Hepatocyte (in vitro differentiated cells): ENCODE measurements around the gene C16orf96. TPM values are rescaled to one million over a fixed set of nuclear protein-coding genes. Genes with fewer than 3 reads are reported as not detected.

ENCODE experiments used
- DNase-seq: peaks from one replicate; pipeline ENCODE4 v3.0.0-alpha.2; 2016; ENCODE audit warnings: low spot score
- H2AFZ ChIP-seq: fragments of 200-600 bp; sonication (generic); 2 replicates; pipeline ENCODE4 v1.6.0; 2016; ENCODE audit warnings: antibody characterized with exemption, mild to moderate bottlenecking
- H3K27ac ChIP-seq: fragments of 200-600 bp; sonication (generic); 2 replicates; pipeline ENCODE4 v1.5.1; 2016; ENCODE audit warnings: mild to moderate bottlenecking
- H3K27me3 ChIP-seq: fragments of 200-600 bp; sonication (generic); 2 replicates; pipeline ENCODE4 v1.6.1; 2016
- H3K36me3 ChIP-seq: fragments of 200-600 bp; sonication (generic); replicated peaks from 2 replicates; pipeline ENCODE4 v1.5.1; 2016; ENCODE audit warnings: low read depth; ENCODE audit not compliant: insufficient read depth
- H3K4me1 ChIP-seq: fragments of 200-600 bp; sonication (generic); 2 replicates; pipeline ENCODE4 v1.5.1; 2016; ENCODE audit warnings: mild to moderate bottlenecking, moderate library complexity; ENCODE audit not compliant: insufficient read depth
- H3K4me2 ChIP-seq: fragments of 200-600 bp; sonication (generic); 2 replicates; pipeline ENCODE4 v1.6.0; 2016
- H3K4me3 ChIP-seq: fragments of 200-600 bp; sonication (generic); 2 replicates; pipeline ENCODE4 v1.5.1; 2016; ENCODE audit warnings: mild to moderate bottlenecking
- H3K79me2 ChIP-seq: fragments of 200-600 bp; sonication (generic); 2 replicates; pipeline ENCODE4 v1.6.0; 2017; ENCODE audit warnings: mild to moderate bottlenecking
- H3K9me2 ChIP-seq: fragments of 200-600 bp; sonication (generic); replicated peaks from 2 replicates; pipeline ENCODE4 v1.6.0; 2017; ENCODE audit warnings: mild to moderate bottlenecking; ENCODE audit not compliant: insufficient read depth
- H3K9me3 ChIP-seq: fragments of 200-600 bp; sonication (generic); 2 replicates; pipeline ENCODE4 v1.5.1; 2016; ENCODE audit warnings: low read depth, mild to moderate bottlenecking
- H4K20me1 ChIP-seq: fragments of 200-600 bp; sonication (generic); 2 replicates; pipeline ENCODE4 v1.6.0; 2016; ENCODE audit warnings: mild to moderate bottlenecking; ENCODE audit not compliant: insufficient read depth, poor library complexity, severe bottlenecking
- CTCF ChIP-seq: fragments of 200-600 bp; sonication (generic); IDR thresholded peaks from 2 replicates; pipeline ENCODE4 v1.5.1; 2016; ENCODE audit warnings: antibody characterized with exemption, mild to moderate bottlenecking; ENCODE audit not compliant: poor library complexity
- EZH2 ChIP-seq: fragments of 200-600 bp; sonication (generic); IDR thresholded peaks from 2 replicates; pipeline ENCODE4 v1.6.1; 2016; ENCODE audit warnings: antibody characterized with exemption, mild to moderate bottlenecking, borderline replicate concordance
- EZH2phosphoT487 ChIP-seq: fragments of 200-600 bp; sonication (generic); IDR thresholded peaks from one replicate; pipeline ENCODE4 v1.6.1; 2018; ENCODE audit warnings: antibody characterized with exemption, mild to moderate bottlenecking, low read depth, moderate library complexity; ENCODE audit not compliant: unreplicated experiment, severe bottlenecking
- WGBS: methylation state at CpG from one replicate; pipeline ENCODE4 v1.1.6; 2016; ENCODE audit warnings: low lambda C conversion rate; ENCODE audit errors: missing lambda C conversion rate; 5-methylcytosine and 5-hydroxymethylcytosine counted together
- polyA plus RNA-seq: library from polyadenylated mRNA; unstranded; fragments of >200 nt; fragmentation: Nextera tagmentation; extraction: Ambion mirVana; gene quantifications from 2 replicates; pipeline ENCODE4 v1.2.1, GENCODE V29; 2016
- total RNA-seq: library from RNA; depleted of rRNA; stranded (reverse); fragments of >200 nt; gene quantifications from 2 replicates; pipeline ENCODE4 v1.2.3, GENCODE V29; 2014

The C16orf96 gene
- total and polyA plus RNA-seq, 2 experiments from 2014 or later: 0.20 TPM; not detected in 1

- no peaks in the 10 kb centered on the region for H3K27me3 ChIP-seq
- no peak overlapping the region for H3K4me2 ChIP-seq
- H3K4me3 ChIP-seq: no peak overlapping the region
- no peaks in the 10 kb centered on the region for H3K9me2 ChIP-seq
- H3K27ac ChIP-seq: no peak overlapping the region
- H2AFZ ChIP-seq: no peak overlapping the region
- no peaks in the 10 kb centered on the region for H3K4me1 ChIP-seq
- H3K36me3 ChIP-seq: no peaks in the 10 kb centered on the region
- H3K79me2 ChIP-seq: no peaks in the 10 kb centered on the region
- TF ChIP-seq CTCF: no peak
- no peak for TF ChIP-seq EZH2phosphoT487
- DNase-seq: no peak
- no peaks in the 10 kb centered on the region for H3K9me3 ChIP-seq
- whole genome bisulfite sequencing: 79% methylated on average over 5 of the region's 6 CpGs
- H4K20me1 ChIP-seq: no peaks in the 10 kb centered on the region
These were observed 24.1 kb downstream of the C16orf96 start for GRCh38 chr16:4580250-4580649.

- H3K27me3 ChIP-seq: no peaks in the 10 kb centered on the region
- no peaks in the 10 kb centered on the region for H3K79me2 ChIP-seq
- H3K4me2 ChIP-seq: no peak overlapping the region
- H3K27ac ChIP-seq: no peak overlapping the region
- no peaks in the 10 kb centered on the region for H3K9me3 ChIP-seq
- no peak overlapping the region for H2AFZ ChIP-seq
- no peaks in the 10 kb centered on the region for H3K4me1 ChIP-seq
- no peaks in the 10 kb centered on the region for H3K9me2 ChIP-seq
- no peak for DNase-seq
- 90% methylated on average over 4 of the region's 4 CpGs for WGBS
- TF ChIP-seq CTCF: no peak
- TF ChIP-seq EZH2phosphoT487: no peak
- no peak for TF ChIP-seq EZH2
- no peak overlapping the region for H3K4me3 ChIP-seq
- H3K36me3 ChIP-seq: no peaks in the 10 kb centered on the region
- H4K20me1 ChIP-seq: no peaks in the 10 kb centered on the region
These were observed 27.8 kb downstream of the C16orf96 start for GRCh38 chr16:4583906-4584305.

GRCh38 chr16:4586291-4586690 is 30.2 kb downstream of the C16orf96 start:
- Histone ChIP-seq H3K4me2 (no peak overlapping the region), H2AFZ (no peak overlapping the region), H3K27me3 (no peaks in the 10 kb centered on the region), H3K4me1 (no peaks in the 10 kb centered on the region), H3K9me2 (no peaks in the 10 kb centered on the region), H3K36me3 (no peaks in the 10 kb centered on the region), H3K4me3 (no peak overlapping the region), H4K20me1 (no peaks in the 10 kb centered on the region), H3K79me2 (no peaks in the 10 kb centered on the region), H3K27ac (no peak overlapping the region), H3K9me3 (no peaks in the 10 kb centered on the region)
- 81% methylated on average over 7 of the region's 7 CpGs for WGBS
- TF ChIP-seq EZH2phosphoT487 (no peak), EZH2 (no peak), CTCF (no peak)
- DNase-seq: no peak

- Histone ChIP-seq H3K4me1 (no peaks in the 10 kb centered on the region), H4K20me1 (no peaks in the 10 kb centered on the region), H3K27me3 (no peaks in the 10 kb centered on the region), H3K4me2 (no peak overlapping the region), H3K36me3 (no peaks in the 10 kb centered on the region), H3K27ac (no peak overlapping the region), H3K9me3 (no peaks in the 10 kb centered on the region), H3K79me2 (no peaks in the 10 kb centered on the region), H3K4me3 (no peak overlapping the region), H3K9me2 (no peaks in the 10 kb centered on the region), H2AFZ (no peak overlapping the region)
- TF ChIP-seq EZH2 (no peak), EZH2phosphoT487 (no peak), CTCF (no peak)
- WGBS: 77% methylated on average over 2 of the region's 2 CpGs
- DNase-seq: no peak
These were observed 32.2 kb downstream of the C16orf96 start for GRCh38 chr16:4588386-4588785.
